ENCODE measurements around the gene MGMT.

Gene MGMT

DNA sequence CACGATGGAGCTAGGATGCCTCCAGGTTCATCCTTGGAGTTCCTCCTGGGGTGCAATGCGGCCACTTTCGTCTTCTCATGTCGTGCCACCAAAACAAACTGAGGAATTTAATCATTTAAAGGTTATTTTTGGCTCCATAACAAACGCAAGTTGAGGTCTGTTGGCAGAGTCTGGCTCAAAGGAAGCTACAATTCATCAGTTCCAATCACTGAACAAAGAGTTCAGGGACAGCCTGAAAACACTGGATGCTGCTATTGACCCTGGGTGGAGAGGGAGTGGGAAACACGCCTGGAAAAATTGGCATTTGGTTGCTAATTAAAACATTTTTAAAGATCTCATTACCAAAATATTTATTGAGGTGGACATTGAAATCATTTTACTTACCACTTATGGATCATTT lies 11.4 kb upstream of the MGMT start:
- DNase-seq (ENCODE audit: low read depth), result no peak

DNA sequence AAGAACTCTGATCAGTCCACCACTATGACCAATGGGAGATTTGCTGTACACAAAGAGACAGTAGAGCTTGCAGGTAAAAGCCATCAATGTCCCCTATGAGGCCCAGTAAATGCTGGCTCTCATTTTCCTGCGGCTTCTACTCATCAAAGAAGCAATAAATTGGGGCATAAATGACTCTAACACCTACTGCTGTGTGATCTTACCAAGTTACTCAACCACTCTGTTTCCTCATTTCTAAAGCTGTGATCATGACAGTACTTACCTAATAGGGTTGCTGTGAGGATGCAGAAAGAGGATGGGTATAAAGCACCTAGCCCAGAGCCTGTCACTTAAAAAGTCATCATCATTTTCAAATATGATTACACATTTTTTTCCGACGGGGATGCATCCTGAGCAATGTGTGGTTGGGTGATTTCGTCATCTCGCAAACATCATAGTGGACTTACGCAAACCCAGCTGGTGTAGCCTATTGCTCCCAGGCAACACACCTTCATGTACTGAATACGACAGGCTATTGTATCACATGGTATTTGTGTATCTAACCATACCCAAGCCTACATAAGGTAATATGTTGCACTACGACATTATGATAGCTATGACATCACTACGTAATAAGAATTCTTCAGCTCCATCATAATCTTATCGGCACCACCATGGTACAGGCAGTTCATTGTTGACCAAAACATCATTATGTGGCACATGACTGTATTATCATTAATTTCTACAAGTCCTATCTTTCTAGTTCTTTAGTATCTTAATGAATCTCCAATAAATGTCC lies 7.1 kb upstream of the MGMT start:
- DNase-seq (ENCODE audit: low read depth), result no peak

DNA sequence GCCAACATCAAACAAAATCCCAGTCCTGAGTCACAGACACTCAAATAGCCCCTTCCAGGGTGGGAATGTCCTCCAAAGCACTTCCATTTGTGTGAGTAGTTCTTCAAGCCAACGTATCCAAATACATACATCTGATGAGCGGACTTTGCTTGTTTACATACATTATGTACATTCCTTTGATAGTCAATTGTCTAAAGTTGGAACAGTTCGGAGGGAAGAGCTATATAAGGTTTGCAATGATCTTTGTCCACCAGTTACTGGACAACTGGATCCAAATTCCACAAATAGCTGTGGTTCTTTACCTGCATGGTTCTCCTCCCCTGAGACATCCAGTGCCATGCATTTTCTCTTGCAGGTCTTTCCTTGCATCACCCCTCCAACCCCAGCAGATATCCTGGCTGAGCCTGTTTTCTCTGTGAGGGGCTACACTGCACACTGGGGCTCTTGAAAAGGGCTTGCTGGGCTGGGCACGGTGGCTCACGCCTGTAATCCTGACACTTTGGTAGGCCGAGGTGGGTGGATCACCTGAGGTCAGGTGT lies 4.7 kb upstream of the MGMT start:
- DNase-seq (ENCODE audit: low read depth), result no peak

DNA sequence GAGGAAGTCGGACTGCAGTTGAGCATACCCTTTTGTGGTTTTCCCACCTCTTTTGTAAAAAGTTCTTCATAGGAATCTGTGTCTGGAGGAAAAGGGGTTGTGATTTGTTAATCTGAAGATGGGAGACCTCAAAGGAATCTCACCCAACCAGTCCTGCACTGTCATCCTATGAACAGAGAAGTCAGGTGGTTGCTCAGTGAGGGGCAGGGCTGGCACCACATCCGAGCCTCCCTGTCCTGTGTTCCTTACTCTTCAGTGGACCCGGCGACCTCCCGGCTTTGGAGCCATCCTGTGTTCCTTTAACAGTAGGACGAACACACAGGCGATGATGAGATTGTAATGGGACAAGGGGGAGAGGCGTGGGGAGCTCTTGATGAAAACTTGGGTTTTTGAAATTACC lies 2.8 kb upstream of the MGMT start:
- no peak for DNase-seq (ENCODE audit: low read depth)

DNA sequence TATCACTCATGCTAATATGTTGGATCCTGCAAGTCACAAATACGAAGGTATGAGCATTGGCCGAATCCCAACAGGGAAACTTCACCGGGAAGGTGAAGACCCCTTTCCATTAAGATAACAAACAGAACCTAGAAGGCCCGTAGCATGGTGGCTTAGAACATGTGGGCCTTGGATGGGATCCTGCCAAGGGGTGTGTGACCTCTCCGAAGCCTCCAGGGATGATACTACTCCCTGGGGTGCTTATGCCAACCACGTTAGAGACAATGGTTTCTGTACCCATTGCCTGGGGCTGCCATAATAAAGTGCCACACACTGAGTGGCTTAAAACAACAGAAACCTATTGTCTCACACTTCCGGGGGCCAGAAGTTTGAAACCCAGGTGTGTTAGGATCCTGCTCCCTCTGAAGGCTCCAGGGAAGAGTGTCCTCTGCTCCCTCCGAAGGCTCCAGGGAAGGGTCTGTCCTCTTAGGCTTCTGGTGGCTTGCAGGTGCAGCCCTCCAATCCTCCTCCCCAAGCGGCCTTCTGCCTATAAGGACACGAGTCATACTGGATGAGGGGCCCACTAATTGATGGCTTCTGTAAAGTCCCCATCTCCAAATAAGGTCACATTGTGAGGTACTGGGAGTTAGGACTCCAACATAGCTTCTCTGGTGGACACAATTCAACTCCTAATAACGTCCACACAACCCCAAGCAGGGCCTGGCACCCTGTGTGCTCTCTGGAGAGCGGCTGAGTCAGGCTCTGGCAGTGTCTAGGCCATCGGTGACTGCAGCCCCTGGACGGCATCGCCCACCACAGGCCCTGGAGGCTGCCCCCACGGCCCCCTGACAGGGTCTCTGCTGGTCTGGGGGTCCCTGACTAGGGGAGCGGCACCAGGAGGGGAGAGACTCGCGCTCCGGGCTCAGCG lies 992 bp upstream of the MGMT start:
- DNase-seq (ENCODE audit: low read depth), result no peak

DNA sequence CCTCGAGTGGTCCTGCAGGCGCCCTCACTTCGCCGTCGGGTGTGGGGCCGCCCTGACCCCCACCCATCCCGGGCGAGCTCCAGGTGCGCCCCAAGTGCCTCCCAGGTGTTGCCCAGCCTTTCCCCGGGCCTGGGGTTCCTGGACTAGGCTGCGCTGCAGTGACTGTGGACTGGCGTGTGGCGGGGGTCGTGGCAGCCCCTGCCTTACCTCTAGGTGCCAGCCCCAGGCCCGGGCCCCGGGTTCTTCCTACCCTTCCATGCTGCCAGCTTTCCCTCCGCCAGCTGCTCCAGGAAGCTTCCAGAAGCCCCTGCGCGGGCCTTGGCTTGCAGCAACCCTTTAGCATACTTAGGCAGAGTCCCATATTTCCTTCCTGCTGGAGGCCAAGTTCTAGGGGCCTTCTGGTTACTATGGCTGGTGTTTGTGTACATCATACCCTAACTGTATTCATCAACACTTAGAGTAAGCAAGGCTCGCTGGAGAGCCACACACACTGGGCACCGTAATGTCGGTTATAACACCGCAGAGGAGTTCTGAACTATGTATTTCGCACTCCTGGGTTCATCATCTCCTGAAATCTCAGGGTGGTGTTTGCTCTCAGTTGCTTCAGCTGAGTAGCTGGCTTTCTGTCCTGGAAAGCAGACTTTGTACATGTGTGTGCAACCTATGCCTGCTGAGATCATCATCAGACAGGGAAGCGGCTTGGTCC lies 471 bp downstream of the MGMT start:
- DNase-seq (ENCODE audit: low read depth), result peak; percentile 2

DNA sequence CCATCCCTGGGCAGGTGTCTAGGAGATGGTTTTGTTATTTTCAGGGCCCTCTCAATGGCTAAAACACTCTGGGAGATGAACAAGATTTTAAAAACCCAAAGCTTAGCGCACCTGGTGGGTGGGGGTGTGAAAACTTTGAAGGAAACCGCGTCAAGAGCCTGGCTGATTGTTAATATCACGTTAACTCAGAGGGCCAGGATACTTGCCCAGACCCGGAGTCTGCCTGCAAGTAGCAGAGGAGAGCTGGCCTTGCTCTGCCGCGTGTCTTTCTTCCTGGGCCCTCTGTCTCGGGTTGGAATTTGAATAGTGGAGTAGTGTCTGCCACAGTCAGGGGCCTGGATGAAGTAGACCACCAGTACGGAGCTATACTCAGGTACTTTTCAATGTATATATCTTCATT lies 1.1 kb downstream of the MGMT start:
- DNase-seq (ENCODE audit: low read depth), result no peak

DNA sequence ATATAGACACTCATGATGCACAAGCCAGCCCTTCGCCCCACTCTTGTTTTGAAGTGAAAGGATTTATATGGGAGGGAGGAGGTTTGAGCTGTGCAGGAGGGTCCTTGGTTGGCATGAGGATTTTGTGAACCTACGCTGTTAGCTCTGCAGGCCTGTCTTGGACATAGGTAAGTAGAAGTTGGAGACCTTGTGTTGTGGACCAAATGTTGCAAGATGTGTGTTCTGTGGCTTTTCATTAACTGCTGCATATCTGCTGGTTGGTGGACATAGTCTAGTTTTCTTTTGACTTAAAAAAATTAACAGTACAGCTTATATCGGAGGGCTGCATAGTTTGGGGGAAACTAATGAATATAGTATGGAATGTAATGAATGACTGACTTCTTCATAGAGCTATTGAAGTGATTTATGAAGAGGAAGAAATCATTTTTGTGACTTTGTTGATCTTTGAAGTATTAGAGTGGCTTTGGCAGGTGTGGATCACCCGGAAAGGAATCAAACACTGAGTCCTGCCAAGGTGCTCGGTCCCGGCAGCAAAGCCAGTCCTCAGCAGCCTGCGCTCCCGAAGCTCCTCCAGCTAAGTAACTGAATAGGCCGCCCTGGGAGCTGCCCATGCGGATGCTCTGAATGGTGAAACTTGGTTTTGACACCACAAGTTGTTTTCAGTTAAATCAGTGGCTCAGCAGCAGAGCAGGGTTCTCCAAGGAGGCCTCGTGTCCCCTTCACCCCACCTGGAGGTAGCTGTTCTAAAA lies 3.2 kb downstream of the MGMT start:
- no peak for DNase-seq (ENCODE audit: low read depth)

DNA sequence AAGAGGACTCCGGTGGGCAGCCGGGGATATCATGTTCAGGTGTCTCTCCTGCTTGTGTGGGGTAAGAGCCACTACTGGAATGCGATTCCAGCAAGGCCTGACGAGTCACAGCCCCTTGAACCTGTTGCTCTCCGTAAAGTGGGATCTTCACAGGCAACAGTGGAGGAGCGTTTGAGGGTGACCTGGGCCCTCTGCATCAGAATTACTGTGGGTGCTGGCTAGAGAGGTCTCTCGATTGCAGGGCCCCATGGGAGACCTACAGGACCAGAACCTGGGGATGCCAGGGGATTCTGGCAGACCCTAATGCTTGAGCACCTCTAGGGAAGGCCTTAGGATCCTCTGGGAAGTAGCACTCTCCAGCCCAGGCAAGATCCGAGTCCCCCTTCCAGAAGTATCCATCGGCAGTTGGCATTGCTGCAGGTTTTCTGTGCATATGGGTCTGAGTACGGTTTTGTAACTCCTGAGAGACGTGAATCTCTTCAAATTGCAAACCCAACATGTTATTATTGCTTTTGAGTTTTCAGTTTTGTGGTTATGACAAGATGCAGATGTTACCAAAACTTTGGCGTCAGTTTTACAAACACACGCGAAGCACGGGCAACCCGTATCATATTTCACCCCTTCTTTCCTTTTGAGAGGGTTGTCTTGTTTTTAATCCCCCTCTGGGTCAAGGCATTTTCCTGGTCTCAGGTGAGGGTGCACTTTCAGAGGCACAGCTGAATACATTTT lies 4.6 kb downstream of the MGMT start:
- DNase-seq (ENCODE audit: low read depth), result no peak

DNA sequence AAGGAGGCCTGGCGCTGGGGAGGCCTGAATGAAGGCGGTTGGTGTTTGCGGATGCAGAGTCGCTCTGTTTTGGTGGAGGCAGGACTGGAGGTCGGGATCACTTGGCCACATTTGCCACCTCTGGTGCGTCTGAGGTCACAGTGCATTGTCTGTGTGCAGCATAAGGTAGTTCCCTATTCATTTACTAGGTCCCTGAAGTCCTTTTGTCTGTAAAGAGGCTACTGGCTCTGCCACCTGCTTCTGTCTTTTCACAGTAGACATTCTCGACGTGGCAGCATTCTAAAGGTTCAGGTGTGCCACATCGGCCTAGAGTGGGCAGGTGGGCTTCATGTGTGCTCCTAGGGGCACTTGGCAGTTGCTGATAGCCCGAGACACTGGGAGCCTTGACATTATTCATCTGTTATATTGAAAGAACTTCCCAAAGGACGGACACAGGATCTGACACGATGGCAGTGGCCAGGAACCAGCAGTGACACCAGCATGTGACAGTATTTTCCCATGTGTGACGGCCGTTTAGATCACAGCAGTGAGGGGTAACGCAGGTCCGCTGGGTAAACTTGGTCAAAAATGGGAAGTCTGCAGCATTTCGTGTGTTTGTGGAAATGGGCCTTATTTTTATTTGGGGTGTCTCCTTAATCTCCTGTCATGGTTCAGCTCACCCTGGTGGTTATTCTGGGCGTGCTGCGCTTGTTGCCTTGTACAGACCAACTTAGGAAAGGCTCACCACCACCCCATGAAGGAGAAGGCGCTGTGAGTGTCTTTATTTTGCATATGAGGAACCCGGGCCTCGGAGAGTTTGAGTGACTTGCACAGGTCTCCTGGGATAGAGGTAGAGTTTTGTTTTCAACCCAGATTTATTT lies 5.9 kb downstream of the MGMT start:
- no peak for DNase-seq (ENCODE audit: low read depth)

DNA sequence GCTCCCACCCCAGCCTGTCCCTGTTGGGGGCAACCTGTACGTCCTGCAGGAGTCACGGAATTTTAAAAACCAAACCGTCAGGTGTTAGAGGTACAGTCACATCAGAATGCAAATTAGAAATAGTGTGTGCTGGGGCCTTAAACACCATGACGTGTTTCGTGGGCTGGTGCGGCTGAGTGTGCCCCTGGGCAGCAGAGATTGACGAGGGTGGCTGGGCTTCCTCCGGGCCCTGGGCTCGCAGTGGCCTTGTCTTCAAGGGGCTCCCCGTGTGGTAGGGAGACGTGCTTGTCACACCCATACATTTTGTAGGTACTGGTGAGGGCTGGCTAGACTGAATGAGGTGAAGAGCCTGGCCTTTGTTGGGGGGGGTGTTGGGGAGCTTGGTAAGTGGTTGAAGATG lies 7.6 kb downstream of the MGMT start:
- DNase-seq (ENCODE audit: low read depth), result no peak

DNA sequence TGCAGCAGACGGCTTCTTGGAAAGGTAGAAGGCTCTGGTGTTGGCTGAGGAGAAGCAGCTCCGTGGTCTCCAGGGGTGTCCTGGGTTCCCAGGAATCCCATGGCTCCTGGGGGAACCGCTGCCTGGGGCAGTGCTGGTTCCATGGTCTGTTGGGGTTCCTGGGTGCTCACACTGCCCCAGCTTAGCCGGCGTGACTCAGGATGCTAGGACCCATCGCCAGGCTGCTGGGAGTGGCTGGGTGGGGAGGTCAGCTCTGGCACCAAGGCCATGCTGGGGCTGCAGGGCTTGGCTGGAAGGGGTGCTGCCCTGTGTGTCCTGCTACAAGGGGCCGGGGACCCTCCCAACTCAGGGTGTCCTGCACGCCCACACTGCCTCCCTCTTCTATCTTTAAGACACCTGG lies 9.4 kb downstream of the MGMT start:
- no peak for DNase-seq (ENCODE audit: low read depth)

DNA sequence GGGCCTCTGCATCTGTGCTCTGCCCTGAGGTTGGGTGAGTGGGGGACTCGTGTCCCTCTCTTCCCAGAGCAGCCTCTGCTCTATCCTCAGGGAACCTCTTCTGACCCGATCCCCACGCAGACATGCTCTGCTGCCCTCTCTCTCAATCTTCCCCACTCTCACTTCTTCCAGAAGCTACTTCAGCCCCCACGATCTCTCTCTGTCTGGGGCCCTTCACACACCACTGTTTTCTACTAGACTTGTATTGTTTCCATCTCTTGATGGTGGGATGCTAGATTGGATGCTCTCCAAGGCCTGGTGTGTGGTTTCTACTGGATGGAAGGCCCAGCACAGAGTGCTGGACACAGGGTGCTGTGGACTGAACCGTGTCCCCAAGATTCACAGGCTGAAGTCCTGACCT lies 10.0 kb downstream of the MGMT start:
- no peak for DNase-seq (ENCODE audit: low read depth)

DNA sequence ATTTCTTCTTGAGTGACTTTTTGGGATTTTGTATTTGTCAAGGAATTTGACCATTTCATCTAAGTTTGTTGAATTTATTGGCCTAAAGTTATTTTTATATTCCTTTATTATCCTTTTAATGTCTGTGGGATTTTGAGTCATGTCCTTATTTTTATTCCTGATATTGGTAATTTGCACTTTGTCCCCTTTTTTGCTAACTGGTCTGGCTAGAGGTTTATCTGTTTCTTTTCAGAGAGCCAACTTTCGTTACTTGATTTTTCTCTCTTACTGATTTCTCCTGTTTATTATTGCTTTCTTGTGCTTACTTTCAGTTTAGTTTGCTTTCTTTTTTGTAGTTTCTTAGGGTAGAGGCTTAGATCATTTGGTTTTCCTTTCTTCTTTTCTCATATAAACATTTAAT lies 14.6 kb downstream of the MGMT start:
- no peak for DNase-seq (ENCODE audit: low read depth)

DNA sequence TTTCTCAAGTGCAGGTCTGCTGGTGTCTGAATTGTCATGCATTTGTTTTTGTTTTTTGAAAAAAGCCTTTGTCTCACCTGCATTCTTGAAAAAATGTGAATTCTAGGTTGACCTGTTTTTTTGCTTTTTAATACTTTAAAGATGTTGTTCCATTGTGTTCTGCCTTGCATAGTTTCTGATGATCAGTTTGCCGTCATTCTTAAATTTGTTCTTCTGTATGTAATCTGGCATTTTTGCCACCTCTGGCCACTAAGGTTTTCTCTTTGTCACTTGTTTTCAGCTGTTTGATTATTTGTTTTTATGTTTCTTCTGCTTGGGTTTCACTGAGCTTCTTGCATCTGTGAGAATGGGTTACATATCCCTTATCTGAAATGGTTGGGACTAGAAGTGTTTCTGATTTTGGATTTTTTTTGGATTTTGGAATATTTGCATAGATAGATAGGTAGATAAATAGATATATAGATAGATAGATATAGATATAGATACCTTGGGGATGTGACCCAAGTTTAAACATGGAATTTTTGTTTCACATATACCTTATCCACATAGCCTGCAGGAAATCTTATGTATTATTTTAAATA lies 16.5 kb downstream of the MGMT start:
- DNase-seq (ENCODE audit: low read depth), result no peak

DNA sequence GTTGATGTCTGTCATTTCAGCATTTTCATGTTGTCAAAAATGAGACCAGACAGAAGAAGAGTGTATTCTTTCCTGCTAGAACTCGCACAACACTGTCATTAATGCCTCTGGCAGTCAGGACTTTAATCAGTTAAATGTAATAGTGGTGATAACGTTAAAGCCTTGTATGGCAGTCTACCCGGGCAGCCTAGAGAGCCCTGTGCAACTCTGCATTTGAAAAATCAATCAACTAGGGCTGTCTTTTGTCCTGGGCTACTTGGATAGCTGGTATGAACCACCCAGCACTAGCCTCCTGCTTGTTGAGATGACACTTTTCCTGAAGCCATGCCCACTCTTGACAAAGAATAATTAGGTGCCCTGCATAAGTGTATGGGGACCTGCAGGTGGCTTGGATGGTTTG lies 19.8 kb downstream of the MGMT start:
- no peak for DNase-seq (ENCODE audit: low read depth)

DNA sequence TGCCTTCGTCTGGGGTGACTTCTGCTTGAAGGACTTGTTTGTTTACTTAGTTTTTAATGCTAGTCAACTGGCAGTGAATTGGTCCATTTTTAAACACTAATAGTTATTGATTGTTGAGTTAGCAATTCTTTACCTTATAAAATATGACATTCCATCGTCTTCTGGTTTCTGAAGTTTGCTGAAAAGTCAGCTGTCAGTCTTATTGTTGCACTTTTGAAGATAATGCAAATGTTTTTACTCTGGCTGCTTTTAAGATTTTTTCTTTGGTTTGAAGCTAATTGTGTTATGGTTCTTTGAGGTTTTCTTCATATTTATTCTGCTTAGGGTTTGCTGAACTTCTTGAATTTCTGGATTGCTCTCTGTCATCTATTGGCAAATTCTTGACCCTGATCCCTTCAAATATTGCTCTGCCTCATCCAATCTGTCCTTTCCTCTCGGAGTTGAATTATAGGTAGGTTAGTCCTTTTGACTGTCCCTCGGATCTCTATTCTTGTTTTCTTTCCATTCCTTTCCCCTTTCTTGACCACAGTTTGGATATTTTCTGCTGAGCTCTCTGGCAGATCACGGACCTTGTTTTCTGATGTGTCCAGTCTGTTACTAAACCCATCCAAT lies 24.2 kb downstream of the MGMT start:
- DNase-seq (ENCODE audit: low read depth), result peak; percentile 3

DNA sequence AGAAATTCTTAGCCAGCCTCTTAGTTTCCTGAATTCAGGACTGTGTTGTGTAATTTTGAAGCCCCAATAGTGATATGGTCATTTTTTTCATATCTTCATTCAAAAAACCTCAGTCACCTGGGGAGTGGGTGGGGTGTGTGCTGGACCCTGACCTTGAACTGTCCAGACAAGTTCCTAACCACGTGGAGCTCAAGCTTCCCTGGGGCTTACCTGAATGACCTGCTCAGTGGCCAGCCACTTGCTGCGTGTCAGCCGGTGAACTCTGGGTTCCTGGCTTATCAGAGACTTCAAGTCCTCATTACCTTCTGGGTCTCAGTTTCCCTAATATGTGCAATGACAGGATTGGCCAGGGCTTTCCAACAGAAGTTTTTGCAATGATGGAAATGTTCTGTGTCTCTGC lies 27.1 kb downstream of the MGMT start:
- no peak for DNase-seq (ENCODE audit: low read depth)

DNA sequence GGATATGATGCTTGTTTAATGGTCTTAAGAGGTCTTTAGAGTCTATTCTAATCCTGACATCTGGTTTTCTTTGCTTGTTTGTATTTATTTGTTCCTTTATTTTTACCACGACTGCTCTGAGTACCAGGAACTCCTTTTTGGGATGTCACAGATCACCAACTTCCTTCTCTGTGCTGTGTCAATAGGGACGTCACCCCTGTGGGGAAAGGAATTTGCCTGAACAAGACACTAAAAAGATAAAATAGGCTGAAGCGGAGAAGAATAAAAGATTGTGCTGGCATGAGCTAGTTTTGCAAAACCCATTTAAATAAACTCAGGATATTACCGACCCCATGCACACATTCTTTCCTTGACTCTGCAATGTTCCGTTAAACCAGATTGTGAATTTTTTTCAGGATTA lies 27.7 kb downstream of the MGMT start:
- DNase-seq (ENCODE audit: low read depth), result no peak
